ENCODE results near the gene C14orf119. TPM values are rescaled to one million over a fixed set of nuclear protein-coding genes. Genes with fewer than 3 reads are reported as not detected.

The C14orf119 gene
- total RNA-seq, 1 experiment from 2014 or later: 65.1 TPM

DNA sequence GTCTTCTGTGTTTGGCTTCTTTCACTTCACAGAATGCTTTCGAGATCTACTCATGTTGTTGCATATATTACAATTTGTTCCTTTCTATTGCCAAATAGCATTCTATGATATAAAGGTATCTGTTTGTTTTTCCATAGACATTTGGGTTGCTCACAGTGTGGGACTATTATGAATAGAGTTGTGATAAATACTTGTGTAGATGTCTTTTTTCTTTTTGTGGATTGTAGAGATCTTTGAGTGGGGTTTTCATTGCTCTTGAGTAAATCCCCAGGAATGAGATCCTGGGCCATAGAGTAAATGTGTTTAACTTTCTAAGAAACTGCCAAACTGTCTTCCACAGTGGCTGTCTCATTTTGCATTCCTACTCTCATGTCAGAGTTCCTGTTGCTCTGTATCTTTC is 48.6 kb downstream of the C14orf119 start:
- no CpG with 5 or more reads among the region's 1 CpG for WGBS (ENCODE audit: extremely low coverage, insufficient read length, low lambda C conversion rate)
- H2AFZ ChIP-seq (ENCODE audit: low read length): no peak overlapping the region
- no peaks in the 10 kb centered on the region for H3K23me2 ChIP-seq (ENCODE audit: insufficient read length, low read depth, low read length, poor library complexity, severe bottlenecking)
- no peak for DNase-seq
- H3K9ac ChIP-seq (ENCODE audit: extremely low read depth, insufficient read length, low read length): no peak overlapping the region
- H2BK120ac ChIP-seq (ENCODE audit: low read depth, low read length, poor library complexity, severe bottlenecking): no peak overlapping the region
- no peak overlapping the region for H3K4me3 Mint-ChIP-seq
- no peak overlapping the region for H3K56ac ChIP-seq (ENCODE audit: insufficient read length, low read depth, low read length)
- TF ChIP-seq, protein P1, sequence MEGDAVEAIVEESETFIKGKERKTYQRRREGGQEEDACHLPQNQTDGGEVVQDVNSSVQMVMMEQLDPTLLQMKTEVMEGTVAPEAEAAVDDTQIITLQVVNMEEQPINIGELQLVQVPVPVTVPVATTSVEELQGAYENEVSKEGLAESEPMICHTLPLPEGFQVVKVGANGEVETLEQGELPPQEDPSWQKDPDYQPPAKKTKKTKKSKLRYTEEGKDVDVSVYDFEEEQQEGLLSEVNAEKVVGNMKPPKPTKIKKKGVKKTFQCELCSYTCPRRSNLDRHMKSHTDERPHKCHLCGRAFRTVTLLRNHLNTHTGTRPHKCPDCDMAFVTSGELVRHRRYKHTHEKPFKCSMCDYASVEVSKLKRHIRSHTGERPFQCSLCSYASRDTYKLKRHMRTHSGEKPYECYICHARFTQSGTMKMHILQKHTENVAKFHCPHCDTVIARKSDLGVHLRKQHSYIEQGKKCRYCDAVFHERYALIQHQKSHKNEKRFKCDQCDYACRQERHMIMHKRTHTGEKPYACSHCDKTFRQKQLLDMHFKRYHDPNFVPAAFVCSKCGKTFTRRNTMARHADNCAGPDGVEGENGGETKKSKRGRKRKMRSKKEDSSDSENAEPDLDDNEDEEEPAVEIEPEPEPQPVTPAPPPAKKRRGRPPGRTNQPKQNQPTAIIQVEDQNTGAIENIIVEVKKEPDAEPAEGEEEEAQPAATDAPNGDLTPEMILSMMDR (conservative IDR thresholded peaks at IDR 0.05): no peak
- H4K20me1 ChIP-seq (ENCODE audit: control insufficient read depth, insufficient read depth, insufficient read length): no peaks in the 10 kb centered on the region
- H3K27ac Mint-ChIP-seq: no peak overlapping the region; a peak in 1 of 7 replicates
- no peak overlapping the region for H3K14ac ChIP-seq (ENCODE audit: insufficient read depth, low read length)
- no peaks in the 10 kb centered on the region for H3K4me1 ChIP-seq (ENCODE audit: insufficient read depth, low read length)
- H2BK15ac ChIP-seq (ENCODE audit: low read depth, low read length): no peak overlapping the region
- H4K8ac ChIP-seq (replicated peaks; ENCODE audit: insufficient read length, low read depth, low read length): no peak overlapping the region
- no peaks in the 10 kb centered on the region for H3K79me2 ChIP-seq (ENCODE audit: insufficient read depth, low read length)
- H3K79me1 ChIP-seq (ENCODE audit: insufficient read depth, low read depth, low read length, poor library complexity, severe bottlenecking): no peaks in the 10 kb centered on the region
- peaks cover 0 to 2% of the 10 kb centered on the region in 2 experiments; a peak in 2 of 5 replicates for H3K9me3 Mint-ChIP-seq
- H2AK5ac ChIP-seq (ENCODE audit: insufficient read length, low read length): no peak overlapping the region
- peaks cover 0 to 11% of the 10 kb centered on the region in 2 experiments; a peak in 3 of 4 replicates for H3K4me1 Mint-ChIP-seq
- H2BK5ac ChIP-seq (ENCODE audit: insufficient read length, low read length): no peak overlapping the region
- H3K27me3 ChIP-seq (ENCODE audit: insufficient read depth, low read length): no peaks in the 10 kb centered on the region
- no peak overlapping the region for H3T11ph ChIP-seq (ENCODE audit: low read length)
- H3K18ac ChIP-seq (ENCODE audit: insufficient read length, low read depth, low read length): no peak overlapping the region
- no peak overlapping the region for H3K27ac ChIP-seq (ENCODE audit: insufficient read length, low read depth, low read length)
- no peak overlapping the region for H4K5ac ChIP-seq (ENCODE audit: insufficient read length, low read depth, low read length)
- H3K9me3 ChIP-seq (ENCODE audit: control insufficient read depth, low read depth, low read length): no peaks in the 10 kb centered on the region
- no peak overlapping the region for H2BK12ac ChIP-seq (ENCODE audit: insufficient read length, low read depth, low read length)
- no peak overlapping the region for H3K4ac ChIP-seq (ENCODE audit: low read depth, low read length)
- H3K27me3 Mint-ChIP-seq (ENCODE audit: low read depth): no peaks in the 10 kb centered on the region
- no peak overlapping the region for H4K91ac ChIP-seq (ENCODE audit: insufficient read length, low read depth, low read length)
- no peak overlapping the region for H3K23ac ChIP-seq (ENCODE audit: insufficient read length, low read depth, low read length)
- peaks cover 41 to 56% (median 50%) of the 10 kb centered on the region in 3 experiments; a peak in 6 of 7 replicates for H3K36me3 Mint-ChIP-seq (ENCODE audit: insufficient read depth in 1 of 3, low read depth in 3 of 3)
- no peak overlapping the region for H2BK20ac ChIP-seq (ENCODE audit: low read depth, low read length, poor library complexity, severe bottlenecking)
- no peak overlapping the region for H3K4me2 ChIP-seq (ENCODE audit: insufficient read depth, insufficient read length, low read length)

Measured in H9 (cell line).